OCI-LY1 (cell line): ENCODE data around the gene TOR2A.

Experiments used
- H2AFZ ChIP-seq: fragments of 200-600 bp; sonication (generic), shearing (Covaris generic); 2 replicates; pipeline ENCODE4 v1.6.0; 2014; ENCODE audit warnings: antibody characterized with exemption, mild to moderate bottlenecking, low read length
- H3F3A ChIP-seq: fragments of 200-600 bp; sonication (generic), shearing (Covaris generic); 2 replicates; pipeline ENCODE4 v1.6.0; 2014; ENCODE audit warnings: mild to moderate bottlenecking, antibody characterized with exemption, low read length, moderate library complexity; ENCODE audit not compliant: insufficient read depth
- H3K27ac ChIP-seq: fragments of 200-600 bp; sonication (generic); 2 replicates; pipeline ENCODE4 v1.5.1; 2014; ENCODE audit warnings: low read length, mixed run types, mild to moderate bottlenecking, low read depth; ENCODE audit not compliant: poor library complexity, severe bottlenecking
- H3K27me3 ChIP-seq: fragments of 200-600 bp; sonication (generic); 2 replicates; pipeline ENCODE4 v1.6.0; 2014; ENCODE audit warnings: antibody characterized with exemption, mild to moderate bottlenecking, low read length, moderate library complexity; ENCODE audit not compliant: insufficient read depth
- H3K36me3 ChIP-seq: fragments of 200-600 bp; sonication (generic); 2 replicates; pipeline ENCODE4 v1.6.1; 2014; ENCODE audit warnings: mild to moderate bottlenecking, antibody characterized with exemption, low read length, moderate library complexity, mixed read lengths; ENCODE audit not compliant: insufficient read depth
- H3K4me1 ChIP-seq: fragments of 200-600 bp; sonication (generic); 2 replicates; pipeline ENCODE4 v1.5.1; 2014; ENCODE audit warnings: mild to moderate bottlenecking, low read length, moderate library complexity; ENCODE audit not compliant: insufficient read depth, severe bottlenecking
- H3K4me2 ChIP-seq: fragments of 200-600 bp; sonication (generic), shearing (Covaris generic); 2 replicates; pipeline ENCODE4 v1.6.1; 2014; ENCODE audit warnings: low read length
- H3K4me3 ChIP-seq: fragments of 200-600 bp; sonication (generic); 2 replicates; pipeline ENCODE4 v1.5.1; 2014; ENCODE audit warnings: low read length, low read depth, mild to moderate bottlenecking, mixed read lengths; ENCODE audit not compliant: poor library complexity, severe bottlenecking
- H3K79me2 ChIP-seq: fragments of 200-600 bp; shearing (Covaris generic); 2 replicates; pipeline ENCODE4 v1.6.1; 2016; ENCODE audit warnings: mixed run types, low read length, mixed read lengths; ENCODE audit not compliant: insufficient read depth
- H3K9ac ChIP-seq: fragments of 200-600 bp; sonication (generic), shearing (Covaris generic); 2 replicates; pipeline ENCODE4 v1.6.1; 2014; ENCODE audit warnings: mild to moderate bottlenecking, low read length, mixed read lengths
- H3K9me2 ChIP-seq: fragments of 200-600 bp; sonication (generic), shearing (Covaris generic); 2 replicates; pipeline ENCODE4 v1.6.1; 2014; ENCODE audit warnings: low read depth, mild to moderate bottlenecking, low read length, mixed read lengths
- H3K9me3 ChIP-seq: fragments of 200-600 bp; shearing (Covaris generic); 2 replicates; pipeline ENCODE4 v1.6.1; 2014; ENCODE audit warnings: low read length, mixed read lengths
- H4K20me1 ChIP-seq: fragments of 200-600 bp; sonication (generic), shearing (Covaris generic); 2 replicates; pipeline ENCODE4 v1.6.0; 2016; ENCODE audit warnings: mild to moderate bottlenecking, low read length; ENCODE audit not compliant: insufficient read depth
- EZH2 ChIP-seq: fragments of 200-600 bp; sonication (generic), shearing (Covaris generic); IDR thresholded peaks from 2 replicates; pipeline ENCODE4 v1.8.0; 2017; ENCODE audit warnings: borderline replicate concordance, mixed run types, mild to moderate bottlenecking, antibody characterized with exemption, low read length, moderate library complexity, mixed read lengths
- TF ChIP-seq, protein P1 (sequence below): fragments of 200-600 bp; sonication (generic), shearing (Covaris generic); IDR thresholded peaks from 2 replicates; pipeline ENCODE4 v1.5.1; 2017; ENCODE audit warnings: mild to moderate bottlenecking, antibody characterized with exemption, low read length, moderate library complexity, mixed read lengths

TOR2A gene

DNA sequence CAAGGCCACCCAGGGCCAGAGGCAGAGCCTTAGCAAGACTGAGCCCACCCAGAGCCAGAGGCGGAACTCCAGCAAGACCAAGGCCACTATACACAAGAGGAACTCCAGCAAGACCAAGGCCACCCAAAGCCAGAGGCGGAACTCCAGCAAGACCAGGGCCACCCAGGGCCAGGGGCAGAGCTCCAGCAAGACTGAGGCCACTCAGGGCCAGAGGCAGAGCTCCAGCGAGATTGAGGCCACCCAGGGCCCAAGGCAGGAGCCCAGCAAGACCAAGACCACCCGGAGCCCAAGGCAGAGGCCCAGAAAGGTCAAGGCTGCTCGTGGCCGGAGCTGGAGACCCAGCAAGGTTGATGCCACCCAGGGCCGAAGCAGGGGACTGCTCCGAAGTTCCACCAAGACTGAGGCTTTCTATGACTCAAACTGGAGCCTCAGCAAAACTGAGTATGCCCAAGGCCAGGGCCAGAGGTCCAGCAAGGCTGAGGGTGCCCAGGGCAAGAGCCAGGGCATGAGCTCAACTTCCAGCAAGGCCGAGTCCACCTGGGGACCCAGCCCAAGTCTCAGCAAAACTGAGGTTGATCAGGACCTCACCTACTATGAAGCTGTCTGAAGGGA is 4.2 kb downstream of the TOR2A start:
- Histone ChIP-seq H3K4me2 (no peak overlapping the region), H2AFZ (no peak overlapping the region), H3K27ac (no peak overlapping the region), H3K79me2 (no peaks in the 10 kb centered on the region), H3K36me3 (no peaks in the 10 kb centered on the region), H3K9me2 (no peaks in the 10 kb centered on the region), H3K4me1 (peaks cover 12% of the 10 kb centered on the region), H3F3A (no peaks in the 10 kb centered on the region), H4K20me1 (no peaks in the 10 kb centered on the region), H3K9ac (no peak overlapping the region), H3K9me3 (no peaks in the 10 kb centered on the region), H3K27me3 (no peaks in the 10 kb centered on the region), H3K4me3 (no peak overlapping the region)
- TF ChIP-seq, protein P1, sequence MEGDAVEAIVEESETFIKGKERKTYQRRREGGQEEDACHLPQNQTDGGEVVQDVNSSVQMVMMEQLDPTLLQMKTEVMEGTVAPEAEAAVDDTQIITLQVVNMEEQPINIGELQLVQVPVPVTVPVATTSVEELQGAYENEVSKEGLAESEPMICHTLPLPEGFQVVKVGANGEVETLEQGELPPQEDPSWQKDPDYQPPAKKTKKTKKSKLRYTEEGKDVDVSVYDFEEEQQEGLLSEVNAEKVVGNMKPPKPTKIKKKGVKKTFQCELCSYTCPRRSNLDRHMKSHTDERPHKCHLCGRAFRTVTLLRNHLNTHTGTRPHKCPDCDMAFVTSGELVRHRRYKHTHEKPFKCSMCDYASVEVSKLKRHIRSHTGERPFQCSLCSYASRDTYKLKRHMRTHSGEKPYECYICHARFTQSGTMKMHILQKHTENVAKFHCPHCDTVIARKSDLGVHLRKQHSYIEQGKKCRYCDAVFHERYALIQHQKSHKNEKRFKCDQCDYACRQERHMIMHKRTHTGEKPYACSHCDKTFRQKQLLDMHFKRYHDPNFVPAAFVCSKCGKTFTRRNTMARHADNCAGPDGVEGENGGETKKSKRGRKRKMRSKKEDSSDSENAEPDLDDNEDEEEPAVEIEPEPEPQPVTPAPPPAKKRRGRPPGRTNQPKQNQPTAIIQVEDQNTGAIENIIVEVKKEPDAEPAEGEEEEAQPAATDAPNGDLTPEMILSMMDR: no peak
- no peak for TF ChIP-seq EZH2

- no peaks in the 10 kb centered on the region for H3K36me3 ChIP-seq
- no peaks in the 10 kb centered on the region for H3F3A ChIP-seq
- H3K79me2 ChIP-seq: no peaks in the 10 kb centered on the region
- H3K9ac ChIP-seq: no peak overlapping the region
- no peaks in the 10 kb centered on the region for H3K9me2 ChIP-seq
- H3K4me1 ChIP-seq: peaks cover 6% of the 10 kb centered on the region
- H3K9me3 ChIP-seq: no peaks in the 10 kb centered on the region
- H2AFZ ChIP-seq: no peak overlapping the region
- no peak overlapping the region for H3K27ac ChIP-seq
- no peaks in the 10 kb centered on the region for H4K20me1 ChIP-seq
- no peak overlapping the region for H3K4me3 ChIP-seq
- H3K27me3 ChIP-seq: no peaks in the 10 kb centered on the region
- no peak overlapping the region for H3K4me2 ChIP-seq
- TF ChIP-seq EZH2: no peak
- TF ChIP-seq, protein P1: no peak
Observed at GRCh38 chr9:127730262-127730661, 4.8 kb downstream of the TOR2A start.

DNA sequence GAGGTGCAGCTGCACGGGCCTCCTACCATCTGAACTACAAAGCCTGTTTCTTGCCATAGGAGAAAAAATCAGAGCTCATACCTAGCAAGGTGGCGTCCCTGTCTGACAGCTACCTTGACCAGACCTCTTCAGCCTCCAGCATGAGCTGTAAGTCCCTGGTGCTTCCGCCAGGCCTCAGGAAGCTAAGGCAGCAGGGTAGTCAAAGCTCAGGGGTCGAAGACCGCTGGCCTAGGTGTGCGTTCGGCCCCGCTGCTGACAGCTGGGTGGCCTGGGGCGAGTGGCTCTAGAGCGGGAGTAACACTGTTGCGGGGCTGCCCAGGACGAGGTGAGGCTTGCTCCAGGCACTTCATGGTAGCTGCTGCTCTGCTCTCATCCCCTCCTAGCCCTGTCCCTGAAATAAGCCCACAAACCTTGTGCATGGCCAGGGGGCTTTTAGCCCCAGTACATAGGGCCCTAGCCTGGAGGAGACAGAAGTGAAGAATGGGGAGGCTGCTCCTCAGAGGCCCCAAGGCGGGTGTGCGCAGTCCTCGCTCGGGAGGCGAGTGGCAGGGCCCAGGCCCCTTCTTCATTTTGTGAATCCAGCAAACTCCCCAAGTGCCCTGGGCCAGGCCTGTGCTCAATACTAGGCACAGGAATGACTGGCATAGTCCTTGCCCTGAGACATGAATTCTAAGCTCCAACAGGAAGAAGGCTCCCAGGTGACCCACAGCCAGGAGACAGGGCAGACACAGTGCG is 5.4 kb downstream of the TOR2A start:
- no peak overlapping the region for H3K4me3 ChIP-seq
- TF ChIP-seq, protein P1: no peak
- TF ChIP-seq EZH2: no peak

More for the DNA sequence above, 5.4 kb downstream of the TOR2A start:
- no peaks in the 10 kb centered on the region for H3K9me3 ChIP-seq
- no peaks in the 10 kb centered on the region for H3K9me2 ChIP-seq
- H3K4me1 ChIP-seq: peaks cover 6% of the 10 kb centered on the region
- H2AFZ ChIP-seq: no peak overlapping the region
- H3K27me3 ChIP-seq: no peaks in the 10 kb centered on the region
- H3K9ac ChIP-seq: no peak overlapping the region
- H3K27ac ChIP-seq: no peak overlapping the region
- H3F3A ChIP-seq: no peaks in the 10 kb centered on the region
- H3K36me3 ChIP-seq: no peaks in the 10 kb centered on the region
- H4K20me1 ChIP-seq: no peaks in the 10 kb centered on the region
- no peak overlapping the region for H3K4me2 ChIP-seq
- H3K79me2 ChIP-seq: no peaks in the 10 kb centered on the region
